Stimulated activated CD8-positive, alpha-beta memory T cell treated with anti-CD3 and anti-CD28 coated beads, Interleukin-4, amount 100 ng/mL, for 48 hours (primary cell): ENCODE results near the gene MED8.

Experiments used
- DNase-seq: peaks from one replicate; pipeline ENCODE4 v3.0.0-alpha.2; 2020

MED8 gene

GRCh38 chr1:43358121-43358745 lies 31.4 kb downstream of the MED8 start:
- peak; percentile 36 for DNase-seq

GRCh38 chr1:43357251-43357650 lies 32.3 kb downstream of the MED8 start:
- no peak for DNase-seq

- DNase-seq, result no peak
These were observed 34.7 kb downstream of the MED8 start for GRCh38 chr1:43354936-43355335.

- no peak for DNase-seq
These were observed 35.1 kb downstream of the MED8 start for GRCh38 chr1:43354471-43354870.

GRCh38 chr1:43352881-43353280 lies 36.7 kb downstream of the MED8 start:
- DNase-seq, result no peak

GRCh38 chr1:43352351-43352705 lies 37.3 kb downstream of the MED8 start:
- no peak for DNase-seq

- no peak for DNase-seq
These were observed 37.9 kb downstream of the MED8 start for GRCh38 chr1:43351421-43352350.

- DNase-seq, result no peak
These were observed 38.6 kb downstream of the MED8 start for GRCh38 chr1:43350976-43351375.

GRCh38 chr1:43349594-43350306 lies 39.9 kb downstream of the MED8 start:
- DNase-seq, result no peak

- DNase-seq, result peak; percentile 53
These were observed 40.6 kb downstream of the MED8 start for GRCh38 chr1:43348809-43349593.

- DNase-seq, result no peak
These were observed 41.2 kb downstream of the MED8 start for GRCh38 chr1:43348343-43348808.

GRCh38 chr1:43346636-43347035 lies 43.0 kb downstream of the MED8 start:
- DNase-seq, result no peak

GRCh38 chr1:43345120-43345519 lies 44.5 kb downstream of the MED8 start:
- DNase-seq, result no peak

GRCh38 chr1:43344267-43344850 lies 45.2 kb downstream of the MED8 start:
- no peak for DNase-seq

- no peak for DNase-seq
These were observed 49.0 kb downstream of the MED8 start for GRCh38 chr1:43340559-43340958.

- no peak for DNase-seq
These were observed 49.9 kb downstream of the MED8 start for GRCh38 chr1:43339584-43340232.

GRCh38 chr1:43338001-43338400 lies 51.6 kb downstream of the MED8 start:
- DNase-seq, result no peak

- no peak for DNase-seq
These were observed 52.0 kb downstream of the MED8 start, which contains the start of gene MPL for GRCh38 chr1:43337588-43337987. TSS of gene MPL (plus strand) at chr1:43337818. CDS start at chr1:43337849, 31 bp downstream.

GRCh38 chr1:43334453-43335205 lies 55.0 kb downstream of the MED8 start:
- DNase-seq, result no peak
